NCI-H748 (cell line): Measurements from ENCODE around the gene SHISA3.

Experiments used
- DNase-seq: peaks from one replicate; lab custom pipeline; 2025; ENCODE audit not compliant: unreplicated experiment; lab: John Stamatoyannopoulos, UW

The SHISA3 gene

DNA sequence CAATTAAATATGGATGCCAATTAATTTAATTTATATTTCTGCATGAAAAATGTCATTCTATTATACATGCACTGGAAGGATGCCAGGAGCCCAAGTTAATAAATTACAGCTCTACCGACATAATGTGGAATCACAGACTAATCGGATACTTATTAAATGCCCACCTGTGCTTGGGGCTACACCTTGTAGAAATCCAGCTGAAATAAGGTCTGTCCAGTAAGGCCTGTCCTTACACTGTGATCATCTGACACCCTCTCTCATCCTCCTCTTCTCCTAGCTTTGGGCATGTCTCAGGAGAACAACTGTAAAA, 6.0 kb upstream of the SHISA3 start:
- no peak for DNase-seq

DNA sequence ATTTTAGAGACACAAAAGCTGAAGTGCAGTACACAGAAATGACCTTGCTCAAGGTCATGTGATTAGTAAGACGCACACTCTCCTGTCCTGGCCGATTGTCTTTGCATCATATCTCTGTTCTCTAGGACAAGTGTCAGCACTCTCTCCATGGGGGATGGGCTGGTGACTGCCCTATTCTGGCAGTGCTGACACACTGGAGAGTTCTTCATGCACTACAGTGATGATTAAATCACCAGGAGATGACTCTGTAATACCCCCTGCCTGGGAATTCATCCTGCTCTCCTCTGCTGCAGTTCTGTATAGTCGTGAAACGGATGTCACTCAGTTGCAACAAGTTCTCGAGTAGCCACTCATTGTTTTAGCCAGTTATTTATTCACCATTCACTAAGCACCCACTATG, 5.3 kb upstream of the SHISA3 start:
- DNase-seq: no peak

DNA sequence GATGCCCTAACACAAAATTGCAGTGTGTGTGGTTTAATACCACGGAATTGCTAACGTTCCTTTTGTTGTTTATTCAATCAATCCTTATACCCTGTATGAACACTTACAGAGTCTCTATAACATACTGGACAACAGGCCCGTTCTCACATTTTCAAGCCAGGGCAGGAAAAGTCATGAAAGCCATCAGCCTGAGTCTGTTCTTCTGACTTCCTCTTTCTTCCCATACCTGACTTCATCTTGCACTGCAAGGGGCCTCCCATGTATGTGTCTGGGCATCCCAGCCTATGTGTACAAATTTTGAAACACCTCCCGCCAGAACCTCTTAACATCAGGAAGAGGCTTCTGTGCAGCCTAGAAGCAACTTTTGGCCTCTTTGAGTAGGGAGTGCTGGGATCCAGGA, 4.9 kb upstream of the SHISA3 start:
- DNase-seq: no peak

DNA sequence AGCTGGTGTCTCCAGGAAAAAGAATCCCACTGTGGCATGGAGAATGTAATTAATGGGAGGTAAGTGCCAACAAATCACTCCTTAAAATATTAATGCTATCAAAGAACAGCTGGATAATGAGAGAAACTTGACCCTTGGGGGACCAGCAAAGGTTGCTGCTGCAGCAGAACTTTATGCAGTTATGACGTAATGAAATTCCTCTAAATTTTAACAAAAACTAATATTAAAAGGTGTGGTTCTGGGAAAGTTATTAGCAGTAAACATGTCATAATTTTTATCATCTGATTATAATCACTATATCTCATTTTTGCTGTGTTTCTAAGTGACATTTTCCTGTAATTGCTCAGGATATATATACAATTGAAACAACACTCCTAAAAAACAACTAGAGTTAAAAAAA, 1.7 kb upstream of the SHISA3 start:
- DNase-seq: no peak

DNA sequence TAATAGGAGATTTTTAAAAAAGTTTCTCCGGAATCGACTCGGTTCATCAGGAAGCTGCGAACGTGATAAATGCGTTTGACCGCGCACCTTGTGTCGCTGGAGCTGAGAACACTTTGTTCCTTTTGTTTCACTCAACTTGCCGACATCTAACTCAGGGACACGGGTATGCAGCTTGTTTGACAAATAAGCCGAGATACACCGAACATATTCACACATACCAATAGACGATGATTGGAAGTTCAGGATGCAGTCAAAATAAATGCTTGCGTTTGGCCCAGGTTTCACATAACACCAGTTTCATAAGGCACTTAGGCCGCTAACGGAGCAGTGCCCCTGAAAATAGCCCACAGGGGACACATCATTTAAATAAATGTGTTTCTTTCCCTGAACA, 932 bp upstream of the SHISA3 start:
- no peak for DNase-seq

DNA sequence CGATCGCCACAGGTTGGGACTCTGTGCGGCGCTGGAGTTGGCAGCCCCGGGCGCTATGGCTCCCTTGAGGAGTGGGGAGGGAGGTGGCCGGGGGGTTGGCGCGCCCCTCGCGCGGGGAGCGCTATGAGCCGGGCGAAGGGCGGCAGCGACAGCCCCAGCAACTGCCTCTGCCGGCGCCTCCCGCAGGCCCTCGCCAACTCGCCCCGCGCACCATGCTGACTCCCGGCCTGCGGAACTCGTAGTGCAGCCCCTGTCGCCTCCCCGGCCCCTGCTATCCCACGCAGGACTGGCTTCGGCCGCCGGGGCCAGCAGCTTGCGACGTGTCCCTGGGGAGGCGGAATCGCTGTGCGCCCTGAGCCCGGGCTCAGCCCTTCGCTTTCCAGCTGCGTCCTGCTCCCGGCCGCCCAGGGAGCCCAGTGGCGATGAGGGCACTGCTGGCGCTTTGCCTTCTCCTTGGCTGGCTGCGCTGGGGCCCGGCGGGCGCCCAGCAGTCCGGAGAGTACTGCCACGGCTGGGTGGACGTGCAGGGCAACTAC, 415 bp downstream of the SHISA3 start:
- DNase-seq: no peak

DNA sequence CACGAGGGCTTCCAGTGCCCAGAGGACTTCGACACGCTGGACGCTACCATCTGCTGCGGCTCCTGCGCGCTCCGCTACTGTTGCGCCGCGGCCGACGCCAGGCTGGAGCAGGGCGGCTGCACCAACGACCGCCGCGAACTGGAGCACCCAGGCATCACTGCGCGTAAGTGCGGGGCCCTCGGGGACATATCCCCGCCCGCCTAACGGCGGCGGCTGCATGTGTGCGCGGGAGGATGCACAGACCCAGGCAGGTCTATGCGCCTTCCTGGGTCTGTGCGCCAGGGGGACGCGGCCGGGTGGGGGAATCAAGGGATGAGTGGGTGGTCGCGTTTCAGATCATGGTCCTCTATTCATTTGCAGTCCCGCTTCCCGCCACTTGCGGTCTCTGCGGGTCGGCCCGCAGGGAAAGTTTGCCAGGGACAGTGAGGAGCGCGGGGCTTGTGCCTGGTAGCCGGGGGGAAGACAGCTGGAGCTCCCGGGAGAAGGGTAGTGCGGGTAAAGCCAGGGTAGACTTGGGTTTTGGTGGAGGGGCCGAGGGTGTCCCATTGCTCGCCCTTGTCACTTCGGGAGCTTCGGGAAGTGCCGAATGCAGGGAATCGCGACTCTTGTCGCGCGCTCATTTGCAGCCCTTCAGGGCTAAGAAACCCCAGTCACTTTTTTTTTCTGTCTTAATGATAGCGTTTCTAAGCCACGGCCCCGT, 1.0 kb downstream of the SHISA3 start:
- peak; percentile 46 for DNase-seq

DNA sequence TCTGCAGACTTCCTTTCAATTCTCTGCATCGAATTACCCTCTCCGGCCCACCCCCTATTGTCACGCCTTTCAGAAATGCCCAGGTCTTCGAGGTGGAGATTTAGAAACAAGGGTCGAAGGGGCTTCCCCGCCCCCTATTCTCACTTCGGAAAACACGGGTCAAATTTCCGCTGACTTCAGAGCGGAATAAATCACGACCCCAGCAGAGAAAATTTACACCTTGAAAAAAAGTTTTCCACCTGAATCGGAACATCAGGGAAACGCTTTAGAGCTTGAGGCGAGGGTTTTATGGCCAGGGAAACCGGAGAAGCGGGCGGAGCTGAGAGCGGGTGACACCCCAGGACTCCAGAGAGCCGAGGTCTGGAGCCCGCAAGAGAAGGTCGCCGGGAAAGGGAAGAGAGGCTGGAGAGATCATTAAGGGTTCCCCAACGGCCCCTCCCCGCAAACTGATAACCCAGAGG, 1.6 kb downstream of the SHISA3 start:
- peak; percentile 23 for DNase-seq

DNA sequence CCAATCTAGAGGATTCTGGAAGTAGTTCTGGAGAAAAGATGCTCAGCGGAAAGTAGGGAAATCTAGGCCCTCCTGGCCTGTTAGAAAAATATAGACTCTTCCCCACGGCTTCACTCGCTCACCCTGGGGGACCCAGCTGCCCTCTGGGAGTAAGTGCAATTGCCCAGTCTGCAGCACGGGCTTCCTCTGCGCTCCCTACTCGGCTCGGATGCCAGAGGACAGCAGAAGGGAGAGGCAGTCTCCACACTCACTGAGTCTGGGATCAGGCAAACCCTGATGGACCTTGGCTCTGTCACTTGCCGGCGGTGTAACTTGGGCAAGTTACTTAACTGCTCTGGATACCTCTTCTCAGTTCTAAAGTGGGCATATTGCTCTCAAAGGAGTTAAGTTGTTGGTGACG, 2.1 kb downstream of the SHISA3 start:
- DNase-seq: no peak

DNA sequence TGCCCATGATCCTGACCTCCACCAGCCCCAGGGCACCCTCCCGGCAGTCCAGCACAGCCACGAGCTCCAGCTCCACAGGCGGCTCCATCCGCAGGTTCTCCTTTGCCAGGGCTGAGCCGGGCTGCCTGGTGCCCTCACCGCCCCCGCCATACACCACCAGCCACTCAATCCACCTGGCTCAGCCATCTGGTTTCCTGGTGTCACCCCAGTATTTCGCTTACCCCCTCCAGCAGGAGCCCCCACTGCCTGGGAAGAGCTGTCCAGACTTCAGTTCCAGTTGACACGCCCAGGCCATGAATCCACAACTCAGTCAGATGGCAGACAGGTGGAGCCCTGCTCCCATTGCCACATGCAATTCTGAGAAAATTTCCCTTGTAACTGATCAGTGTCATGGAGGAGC, 3.9 kb downstream of the SHISA3 start:
- peak; percentile 10 for DNase-seq

DNA sequence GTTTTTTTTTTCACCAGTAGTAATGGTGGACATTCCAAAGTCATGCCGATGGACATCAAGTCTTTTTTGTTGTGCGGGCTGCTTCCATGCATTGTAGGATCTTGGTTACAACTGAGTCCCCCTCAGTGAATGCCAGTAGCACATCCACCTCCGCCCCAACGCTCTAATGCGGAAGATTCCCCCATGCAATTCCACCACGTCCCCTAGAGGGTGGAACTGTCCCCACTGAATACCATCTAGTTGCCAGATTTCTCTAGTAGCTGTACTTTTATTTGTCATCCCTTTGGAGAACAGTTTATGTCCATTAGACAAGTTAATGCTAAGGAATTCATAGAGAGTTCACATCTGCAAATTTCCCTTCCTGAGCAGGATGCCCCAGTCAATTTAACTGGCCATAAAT, 6.7 kb downstream of the SHISA3 start:
- no peak for DNase-seq

DNA sequence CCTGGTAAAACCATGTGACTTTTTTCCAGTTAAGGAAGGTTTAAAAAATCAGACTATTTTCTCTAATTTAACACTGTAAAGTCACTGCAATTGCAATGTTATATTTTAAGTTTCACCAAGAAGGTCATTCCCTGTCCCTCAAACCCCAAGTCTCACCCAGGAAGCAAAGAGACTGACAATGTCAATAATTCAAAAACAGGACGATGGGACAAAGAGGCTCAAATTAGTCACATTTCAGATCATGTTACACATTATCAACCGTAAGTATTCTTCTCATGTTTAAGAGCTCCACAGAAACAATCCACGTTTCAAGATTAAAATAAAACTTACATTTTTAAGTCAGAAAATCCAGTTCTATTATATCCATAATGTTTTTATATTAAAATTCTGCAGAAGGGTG, 13.2 kb downstream of the SHISA3 start:
- DNase-seq: no peak

DNA sequence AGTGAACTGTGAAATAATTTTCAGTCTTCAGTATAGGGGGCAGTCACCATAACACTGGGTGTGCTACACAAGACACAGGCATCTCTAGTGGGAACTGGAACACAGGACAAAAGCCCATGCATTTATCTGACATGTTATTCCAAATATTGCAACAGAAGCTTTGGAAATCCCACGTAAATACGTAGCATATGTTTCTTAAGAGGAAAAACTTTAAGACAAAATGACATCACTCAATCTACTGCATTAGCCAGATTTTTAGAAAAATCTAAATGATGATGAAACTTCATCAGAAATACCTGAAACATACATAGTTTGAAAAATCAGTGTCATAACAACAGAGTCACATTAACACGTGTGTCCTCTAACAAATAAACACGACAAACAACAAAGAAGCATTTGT, 14.5 kb downstream of the SHISA3 start:
- no peak for DNase-seq

DNA sequence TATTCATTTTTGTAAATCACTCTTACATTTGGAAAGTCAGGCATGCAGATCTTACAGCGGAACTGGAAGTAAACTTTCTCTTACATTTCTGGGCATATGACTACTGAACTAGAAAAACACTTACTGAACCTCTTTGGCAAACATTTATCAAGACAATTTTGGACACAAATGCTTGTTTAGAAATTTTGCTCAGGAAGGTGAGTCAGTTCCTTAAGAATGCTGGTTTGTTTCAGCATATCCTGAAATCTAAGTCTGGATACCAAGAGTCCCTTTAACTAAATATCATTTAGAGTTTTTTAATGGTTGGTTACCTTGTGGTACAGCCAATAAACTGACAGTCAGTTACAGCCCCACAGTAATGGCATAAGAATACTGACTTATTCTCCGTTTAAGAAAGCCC, 15.0 kb downstream of the SHISA3 start:
- DNase-seq: no peak

DNA sequence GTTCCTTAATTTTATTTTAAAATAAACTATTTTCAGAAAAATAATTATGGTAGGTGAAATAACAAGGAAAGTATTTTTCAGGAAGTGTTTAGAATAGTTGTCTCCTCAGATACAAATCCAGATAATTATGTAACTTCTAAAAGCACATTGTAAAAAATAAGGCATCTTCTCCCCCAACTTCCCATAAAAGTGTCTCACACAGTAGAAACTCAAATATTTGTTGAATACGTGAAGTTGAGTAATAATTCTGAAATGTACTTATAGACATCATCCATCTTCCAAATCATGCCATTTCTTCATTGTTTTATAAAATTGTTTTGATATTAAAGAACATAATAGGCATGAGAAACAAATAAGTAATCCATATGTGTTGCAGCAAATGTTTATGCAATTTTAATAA, 18.0 kb downstream of the SHISA3 start:
- no peak for DNase-seq

DNA sequence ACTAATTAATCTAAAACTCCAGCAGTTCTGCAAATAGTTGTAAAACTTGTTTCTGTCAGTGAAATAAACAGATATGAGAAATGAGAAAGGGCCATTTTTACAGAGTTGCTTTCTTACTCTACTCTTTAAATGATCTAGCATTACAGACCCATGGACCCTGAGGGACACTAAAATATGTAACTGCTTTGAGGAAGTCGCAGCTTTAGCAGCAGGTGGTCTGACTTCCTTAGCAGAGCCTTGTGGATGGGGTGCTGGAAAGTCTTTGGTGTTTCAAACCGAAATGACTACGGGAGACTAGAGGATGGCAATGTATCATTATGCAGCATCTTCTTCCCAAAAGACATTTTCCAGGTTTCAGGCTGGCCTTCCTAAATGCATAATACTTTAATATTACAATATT, 18.7 kb downstream of the SHISA3 start:
- DNase-seq: no peak

DNA sequence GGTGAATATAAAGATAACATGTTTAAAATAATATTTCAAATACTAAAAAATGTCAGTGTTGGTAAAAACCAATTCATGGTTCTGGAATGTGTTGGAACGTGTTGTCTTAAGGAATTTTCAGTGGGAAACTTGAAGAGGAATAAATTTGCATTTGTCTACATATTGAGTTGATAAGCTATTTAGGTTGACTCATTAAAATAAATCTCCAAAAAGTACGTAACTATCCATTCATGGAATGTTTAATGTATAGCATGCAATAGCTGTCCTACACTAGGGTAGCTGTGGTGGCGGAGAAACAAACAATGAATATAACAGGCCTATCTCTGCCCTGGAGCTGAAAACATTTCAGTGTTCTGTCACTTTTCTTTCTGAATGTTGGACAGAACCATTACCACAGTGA, 20.3 kb downstream of the SHISA3 start:
- no peak for DNase-seq

DNA sequence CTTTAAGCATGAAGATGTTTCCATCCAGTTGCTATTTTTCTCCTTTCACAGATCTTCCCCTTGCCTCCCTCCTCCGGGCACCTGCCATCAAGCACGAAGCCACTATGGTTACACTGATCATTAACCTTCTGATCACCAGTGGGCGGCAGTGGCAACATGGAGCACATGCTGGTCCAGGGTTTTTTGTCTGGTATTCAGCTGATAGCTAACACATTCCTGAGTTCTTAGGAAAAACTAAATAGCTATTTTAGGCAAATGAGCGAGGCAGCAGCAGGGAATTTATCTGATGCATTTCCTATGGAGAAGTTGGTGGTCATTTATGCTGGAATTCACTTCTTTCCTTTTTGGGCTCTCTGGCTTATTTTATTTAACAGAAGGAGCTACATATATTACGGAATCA, 22.9 kb downstream of the SHISA3 start:
- DNase-seq: no peak

DNA sequence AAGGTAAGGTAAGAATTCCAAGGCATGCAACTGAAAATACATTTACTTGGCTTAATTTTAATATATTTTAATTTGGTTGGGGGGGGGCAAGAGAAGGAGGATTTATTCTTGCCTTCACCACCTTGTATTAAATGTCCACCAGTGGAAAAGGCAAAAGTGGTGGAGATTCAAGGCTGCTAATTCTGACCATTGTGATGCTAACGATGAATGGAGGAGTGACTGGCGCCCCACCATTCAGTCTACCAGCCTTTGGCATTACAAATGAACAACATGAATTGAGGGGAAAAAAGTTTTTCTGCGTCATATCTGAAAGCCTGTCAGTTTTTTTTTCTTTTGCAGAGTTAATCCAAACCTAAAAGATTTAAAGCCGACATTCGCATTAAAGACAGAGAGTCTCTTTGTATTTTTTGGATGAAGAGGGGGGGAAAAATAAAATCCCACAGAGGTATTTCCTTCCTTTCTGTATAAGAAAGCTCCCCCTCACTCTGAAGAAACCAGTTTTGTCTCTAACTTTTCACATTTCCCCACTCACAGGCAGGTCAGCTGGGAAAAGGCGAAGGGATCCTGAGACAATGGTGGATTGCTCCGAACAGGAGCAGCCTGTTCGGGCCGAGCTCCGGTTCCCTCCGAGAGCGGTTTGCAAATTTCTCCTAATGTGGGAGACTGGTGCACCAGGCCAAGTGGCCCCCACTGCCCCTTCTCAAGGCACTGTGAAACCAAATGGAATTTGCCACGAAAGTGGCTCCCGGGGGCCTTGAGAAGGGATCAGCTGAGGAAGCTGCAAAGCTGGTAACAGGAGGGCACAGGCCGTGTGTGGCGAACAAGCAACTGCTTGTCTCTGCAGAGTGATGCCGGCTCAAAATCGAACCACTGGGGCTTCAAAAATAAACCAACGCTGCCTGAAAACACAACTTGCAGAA, 28.1 kb downstream of the SHISA3 start:
- no peak for DNase-seq

DNA sequence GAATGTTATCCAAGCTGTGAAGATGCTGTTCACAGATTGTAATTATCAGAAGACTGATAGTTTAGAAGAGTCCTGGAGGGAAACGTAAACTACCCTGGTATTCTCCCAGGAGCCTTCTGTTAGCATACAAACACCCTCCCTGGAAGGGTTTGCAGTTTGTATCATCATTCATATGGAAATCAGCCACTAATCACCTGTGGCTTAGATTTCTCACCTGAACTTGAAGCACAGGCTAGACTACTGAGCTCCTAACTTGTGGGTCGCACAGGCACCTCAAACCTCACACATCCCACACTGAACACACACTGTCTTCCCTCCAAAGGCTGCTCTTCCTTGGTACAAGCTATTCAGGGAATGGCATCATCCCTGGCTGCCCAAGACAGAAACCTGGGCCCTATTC, 30.7 kb downstream of the SHISA3 start:
- DNase-seq: no peak

DNA sequence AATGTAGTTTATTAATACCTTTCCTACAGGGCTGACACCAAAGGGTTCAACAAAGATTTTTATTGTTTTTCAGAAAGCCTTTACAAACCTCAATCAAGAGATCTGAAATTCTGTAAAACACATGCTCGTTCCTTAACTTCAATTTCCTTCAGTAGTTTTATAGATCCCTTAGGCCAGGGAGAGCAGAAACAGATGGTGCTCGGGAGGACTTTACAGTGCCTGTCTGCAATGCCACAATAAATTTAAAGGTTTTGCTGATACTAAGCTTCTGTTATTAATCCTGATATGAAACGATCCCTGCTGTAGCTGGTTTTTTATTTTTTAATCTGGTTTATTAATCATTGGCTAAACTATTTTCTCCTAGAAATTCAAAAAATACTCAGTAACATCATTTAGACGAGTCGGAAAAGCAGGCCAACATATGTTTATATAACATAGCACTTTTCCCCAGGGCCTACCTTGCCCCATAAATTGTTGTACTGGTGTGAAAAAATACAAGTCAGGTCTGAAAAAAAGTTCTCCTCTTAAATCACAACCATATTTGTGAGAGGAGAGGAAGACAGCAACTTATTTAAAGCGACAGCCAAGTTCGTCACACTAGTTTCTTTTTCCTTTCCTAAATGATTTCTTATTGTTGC, 39.8 kb downstream of the SHISA3 start:
- no peak for DNase-seq

DNA sequence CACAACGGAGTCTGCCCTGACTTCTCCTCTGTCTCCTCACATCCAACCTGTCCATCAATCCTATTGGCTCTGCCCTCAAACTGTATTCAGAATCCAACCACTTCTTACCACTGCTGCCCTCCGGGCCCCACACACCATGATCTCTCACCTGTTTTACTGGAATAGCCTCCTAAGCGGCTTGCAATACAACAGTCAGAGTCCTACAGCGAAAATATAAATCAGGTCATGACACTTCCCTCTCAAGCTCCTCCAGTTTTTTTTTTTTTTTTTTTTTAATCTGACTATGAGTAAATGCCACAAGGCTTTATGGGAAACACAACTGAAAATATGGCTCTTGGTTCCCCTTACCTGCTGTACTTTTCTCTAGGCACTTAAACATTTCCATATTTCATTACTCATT, 42.8 kb downstream of the SHISA3 start:
- DNase-seq: no peak
